ENCODE measurements around the gene NFAM1. TPM values are rescaled to one million over a fixed set of nuclear protein-coding genes. Genes with fewer than 3 reads are reported as not detected.

Gene NFAM1, protein sequence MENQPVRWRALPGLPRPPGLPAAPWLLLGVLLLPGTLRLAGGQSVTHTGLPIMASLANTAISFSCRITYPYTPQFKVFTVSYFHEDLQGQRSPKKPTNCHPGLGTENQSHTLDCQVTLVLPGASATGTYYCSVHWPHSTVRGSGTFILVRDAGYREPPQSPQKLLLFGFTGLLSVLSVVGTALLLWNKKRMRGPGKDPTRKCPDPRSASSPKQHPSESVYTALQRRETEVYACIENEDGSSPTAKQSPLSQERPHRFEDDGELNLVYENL
- not detected in 2 replicates for total RNA-seq

DNA sequence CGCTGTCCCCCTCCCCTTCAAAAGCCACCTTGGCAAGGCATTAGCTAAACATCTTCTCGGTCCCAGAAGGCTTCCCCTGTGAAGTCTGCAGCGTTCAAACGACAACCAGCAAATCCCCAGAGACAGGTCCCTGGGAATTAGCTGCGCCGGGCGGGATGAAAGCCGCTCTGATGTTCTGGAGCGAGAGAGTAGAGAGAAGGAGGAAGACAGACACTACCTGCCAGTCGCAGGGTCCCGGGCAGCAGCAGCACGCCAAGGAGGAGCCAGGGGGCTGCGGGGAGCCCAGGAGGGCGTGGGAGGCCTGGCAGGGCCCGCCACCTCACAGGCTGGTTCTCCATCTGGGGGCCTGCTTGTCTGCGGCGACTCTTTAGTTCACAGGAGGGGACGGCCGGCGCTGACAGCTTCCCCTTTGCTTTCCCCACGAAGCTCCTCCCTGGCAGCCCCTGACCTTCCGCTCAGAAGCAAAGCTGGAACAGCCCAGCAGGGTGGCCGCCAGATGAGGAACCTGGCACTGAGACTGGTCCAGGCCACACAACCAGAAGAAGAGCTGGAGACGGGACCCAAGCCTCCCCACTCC, at the start of gene NFAM1:
Gene NFAM1, minus strand, starts transcription at position 384 of the 577 bp plus-strand sequence. Its CDS starts 46 bp downstream, at position 338.

Other genes starting within 250 kb of the NFAM1 start
- 20.6 and 39.1 TPM in 2 replicates for gene TCF20, start 161.8 kb downstream of the NFAM1 start, total RNA-seq
- gene RRP7A, start 87.4 kb upstream of the NFAM1 start, total RNA-seq, result 28.7 and 58.6 TPM in 2 replicates
- gene SERHL2, start 121.6 kb upstream of the NFAM1 start, total RNA-seq, result 4.5 and 5.1 TPM in 2 replicates
- gene POLDIP3, start 182.5 kb upstream of the NFAM1 start, total RNA-seq, result 21.7 and 23.9 TPM in 2 replicates
- gene ATP5MGL, start 208.2 kb upstream of the NFAM1 start, total RNA-seq, result 1.1 and 1.4 TPM in 2 replicates
- gene CYB5R3, start 217.0 kb upstream of the NFAM1 start, total RNA-seq, result 70.6 and 97.4 TPM in 2 replicates

Measured in subcutaneous preadipocyte (primary cell).